Activated CD4-positive, alpha-beta memory T cell treated with anti-CD3 and anti-CD28 coated beads for 36 hours (primary cell): Measurements from ENCODE around the gene BMPR1B. TPM values are rescaled to one million over a fixed set of nuclear protein-coding genes. Genes with fewer than 3 reads are reported as not detected.
A peak's percentile ranks its signal among the peaks of the same experiment; 100 is the strongest.

Experiments
- CTCF ChIA-PET: fragments of 350-600 bp; sonication (Branson Sonifier 250); formaldehyde crosslinking; loops from one replicate; lab custom pipeline; 2021; ENCODE audit warnings: antibody characterized with exemption, inconsistent platforms; lab: Charles Lee
- POLR2A ChIA-PET: fragments of 350-600 bp; sonication (Branson Sonifier 250); formaldehyde crosslinking; loops from one replicate; lab custom pipeline; 2021; ENCODE audit warnings: antibody characterized with exemption; lab: Charles Lee
- DNase-seq: peaks from one replicate; pipeline ENCODE4 v3.0.0-alpha.2; 2020
- H3K27ac Mint-ChIP-seq: one replicate; pipeline ENCODE4 v1.8.0; 2021; ENCODE audit warnings: mixed read lengths
- H3K27me3 Mint-ChIP-seq: one replicate; pipeline ENCODE4 v1.8.0; 2021; ENCODE audit warnings: mixed read lengths
- H3K36me3 Mint-ChIP-seq: one replicate; pipeline ENCODE4 v1.8.0; 2021; ENCODE audit warnings: mixed read lengths
- H3K4me1 Mint-ChIP-seq: one replicate; pipeline ENCODE4 v1.8.0; 2021; ENCODE audit warnings: low read depth, mixed read lengths
- H3K4me3 Mint-ChIP-seq: one replicate; pipeline ENCODE4 v1.8.0; 2021; ENCODE audit warnings: mild to moderate bottlenecking, mixed read lengths
- H3K9me3 Mint-ChIP-seq: one replicate; pipeline ENCODE4 v1.8.0; 2021; ENCODE audit warnings: mixed read lengths
- intact Hi-C: fragments of 100-400 bp; cut with micrococcal nuclease; formaldehyde crosslinking; loops from one replicate; pipeline ENCODE4 v1.15.1; 2023
- total RNA-seq, 2 experiments: library from RNA; stranded (reverse); gene quantifications; one replicate each; pipeline ENCODE4 v1.2.3, GENCODE V29; 2021

Gene BMPR1B
- not detected for total RNA-seq

DNA sequence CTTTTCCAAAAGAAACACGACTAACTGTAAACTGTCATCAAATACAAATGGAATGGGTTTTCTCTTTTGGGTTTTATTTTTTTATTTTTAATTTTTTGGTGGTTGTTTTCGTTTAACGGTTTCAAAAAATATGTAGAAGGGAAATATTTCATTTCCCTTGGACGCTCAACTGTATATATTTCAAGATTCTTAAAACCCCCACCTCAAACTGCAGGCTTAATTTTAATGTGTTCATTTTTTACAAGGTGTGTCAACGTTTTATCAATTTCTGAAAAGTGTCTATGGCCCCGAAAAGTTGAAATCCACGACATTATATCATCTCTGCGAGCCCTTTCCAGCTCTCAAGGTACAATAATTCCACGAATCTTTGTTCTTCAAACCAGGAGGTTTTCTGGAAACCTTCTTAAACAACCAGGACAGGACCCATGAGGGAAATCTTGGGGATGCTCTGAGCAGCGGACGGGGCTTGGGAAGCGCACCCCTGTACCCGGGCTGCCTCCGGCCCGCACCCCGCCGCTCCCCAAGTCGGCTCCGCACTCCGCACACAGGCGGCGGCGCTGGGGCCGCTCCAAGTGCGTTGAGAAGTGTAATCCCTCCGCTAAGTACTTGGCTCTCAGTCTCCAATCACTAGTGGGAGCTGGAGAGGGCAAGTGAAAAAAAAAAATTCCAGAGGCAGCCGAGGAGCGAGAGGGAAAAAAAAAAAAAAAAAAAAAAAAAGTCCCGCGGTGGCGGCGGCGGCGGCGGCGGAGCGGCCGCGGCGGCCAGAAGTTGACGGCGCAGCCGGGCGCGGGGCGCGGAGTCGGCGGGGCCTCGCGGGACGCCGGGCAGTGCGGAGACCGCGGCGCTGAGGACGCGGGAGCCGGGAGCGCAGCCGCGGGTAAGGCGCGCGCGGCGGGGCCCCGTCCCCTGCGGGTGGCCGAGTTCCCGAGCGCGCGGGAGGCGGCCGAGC is at the start of gene BMPR1B:
Gene BMPR1B (plus strand): TSS at position 764 of the 949 bp plus-strand sequence. CDS start 346,470 bp downstream, outside the sequence.
- no peak within 1 kb of the TSS for H3K27ac Mint-ChIP-seq
- POLR2A ChIA-PET: no interaction called here
- no peaks in the 10 kb centered on the region for H3K36me3 Mint-ChIP-seq
- no peak for DNase-seq
- H3K4me3 Mint-ChIP-seq: peak within 1 kb of the TSS; percentile 34
- H3K27me3 Mint-ChIP-seq: peaks cover 51% of the 10 kb centered on the region
- H3K4me1 Mint-ChIP-seq: peaks cover 8% of the 10 kb centered on the region
- H3K9me3 Mint-ChIP-seq: no peaks in the 10 kb centered on the region
- intact Hi-C loops: no loop called here
- CTCF ChIA-PET: no interaction called here

GRCh38 chr4:94711635-94712034 is 46.1 kb upstream of the BMPR1B start:
- ChIA-PET POLR2A (no interaction called here), CTCF (no interaction called here)
- Mint-ChIP-seq H3K4me3 (no peak overlapping the region), H3K36me3 (no peaks in the 10 kb centered on the region), H3K9me3 (peaks cover 6% of the 10 kb centered on the region), H3K27me3 (peaks cover 4% of the 10 kb centered on the region), H3K4me1 (no peaks in the 10 kb centered on the region), H3K27ac (no peak overlapping the region)
- intact Hi-C loops: no loop called here
- DNase-seq: no peak

GRCh38 chr4:94714365-94715160 is 43.2 kb upstream of the BMPR1B start:
- no peak for DNase-seq
- H3K9me3 Mint-ChIP-seq: no peaks in the 10 kb centered on the region
- H3K4me1 Mint-ChIP-seq: no peaks in the 10 kb centered on the region
- H3K36me3 Mint-ChIP-seq: no peaks in the 10 kb centered on the region
- POLR2A ChIA-PET: no interaction called here
- no peak overlapping the region for H3K27ac Mint-ChIP-seq
- H3K4me3 Mint-ChIP-seq: no peak overlapping the region
- H3K27me3 Mint-ChIP-seq: peaks cover 4% of the 10 kb centered on the region
- CTCF ChIA-PET: no interaction called here
- intact Hi-C loops: no loop called here

DNA sequence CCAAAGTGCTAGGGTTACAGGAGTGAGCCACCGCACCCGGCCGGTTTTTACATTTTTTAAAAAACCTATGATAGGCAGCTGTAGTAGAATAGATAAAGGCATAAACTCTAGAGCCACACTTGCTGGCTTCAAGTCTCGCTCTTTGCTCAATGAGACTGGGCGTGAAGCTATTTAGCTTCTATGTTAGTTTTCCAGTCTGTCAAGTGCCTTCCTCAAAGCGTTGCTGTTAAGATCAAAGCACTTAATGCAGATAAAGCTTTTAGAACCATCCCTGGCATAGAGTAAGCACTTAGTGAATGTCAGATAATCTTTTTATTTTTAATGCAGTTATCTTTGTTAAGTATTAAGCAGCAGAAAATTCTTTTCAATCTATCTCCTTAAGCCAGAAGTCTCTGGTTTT is 42.0 kb upstream of the BMPR1B start:
- H3K27ac Mint-ChIP-seq: no peak overlapping the region
- intact Hi-C loops: no loop called here
- no peak overlapping the region for H3K4me3 Mint-ChIP-seq
- ChIA-PET CTCF (no interaction called here), POLR2A (no interaction called here)
- peaks cover 4% of the 10 kb centered on the region for H3K27me3 Mint-ChIP-seq
- no peaks in the 10 kb centered on the region for H3K4me1 Mint-ChIP-seq
- no peaks in the 10 kb centered on the region for H3K9me3 Mint-ChIP-seq
- no peaks in the 10 kb centered on the region for H3K36me3 Mint-ChIP-seq
- DNase-seq: no peak

- no peaks in the 10 kb centered on the region for H3K9me3 Mint-ChIP-seq
- ChIA-PET CTCF (no interaction called here), POLR2A (no interaction called here)
- intact Hi-C loops: no loop called here
- no peak overlapping the region for H3K27ac Mint-ChIP-seq
- DNase-seq: no peak
- no peaks in the 10 kb centered on the region for H3K36me3 Mint-ChIP-seq
- no peaks in the 10 kb centered on the region for H3K4me1 Mint-ChIP-seq
- peaks cover under 1% of the 10 kb centered on the region for H3K27me3 Mint-ChIP-seq
- no peak overlapping the region for H3K4me3 Mint-ChIP-seq
These were observed 36.4 kb upstream of the BMPR1B start for GRCh38 chr4:94721310-94721709.

DNA sequence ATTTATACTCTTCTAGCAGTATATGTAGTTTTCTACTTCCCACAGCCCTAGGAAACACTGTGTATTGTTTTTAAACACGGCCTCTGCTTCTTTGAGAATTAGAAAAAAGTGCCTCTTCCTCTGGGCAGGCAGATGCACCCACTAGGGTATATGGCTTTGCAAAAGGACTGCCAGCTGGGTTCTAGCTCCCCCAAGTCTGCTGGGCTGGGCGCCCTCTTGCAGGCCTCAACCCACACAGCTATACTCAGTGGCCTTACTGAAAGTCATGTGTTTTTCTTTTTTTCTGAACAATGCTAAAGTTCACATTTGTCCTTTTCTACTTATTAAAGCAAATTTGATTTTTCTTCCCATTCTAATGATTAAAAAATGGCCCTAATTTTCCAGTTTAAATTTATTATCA is 35.5 kb upstream of the BMPR1B start:
- Mint-ChIP-seq H3K9me3 (no peaks in the 10 kb centered on the region), H3K27ac (no peak overlapping the region), H3K36me3 (no peaks in the 10 kb centered on the region), H3K27me3 (peaks cover 3% of the 10 kb centered on the region), H3K4me1 (no peaks in the 10 kb centered on the region), H3K4me3 (no peak overlapping the region)
- ChIA-PET CTCF (no interaction called here), POLR2A (no interaction called here)
- no peak for DNase-seq
- intact Hi-C loops: no loop called here

DNA sequence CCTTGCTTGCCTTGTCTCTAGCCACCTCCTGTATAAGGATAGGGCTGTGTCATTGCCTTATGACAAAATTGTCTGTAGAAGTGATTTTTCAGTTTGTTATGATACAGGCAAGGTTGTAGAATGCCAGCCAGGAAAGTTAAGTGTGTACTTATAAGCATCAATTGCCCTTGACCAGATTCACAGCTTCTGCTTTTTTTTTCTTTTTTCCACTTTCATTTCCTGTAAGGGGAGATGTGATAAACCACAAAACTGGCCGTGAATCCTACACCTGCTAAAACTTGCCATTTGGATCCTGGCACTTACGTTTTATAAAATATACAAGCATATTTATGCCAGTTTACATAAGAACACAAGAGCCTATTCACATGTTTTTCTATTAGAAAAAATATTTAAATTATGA is 35.0 kb upstream of the BMPR1B start:
- POLR2A ChIA-PET: no interaction called here
- Mint-ChIP-seq H3K4me1 (no peaks in the 10 kb centered on the region), H3K9me3 (no peaks in the 10 kb centered on the region), H3K4me3 (no peak overlapping the region), H3K36me3 (no peaks in the 10 kb centered on the region), H3K27ac (no peak overlapping the region), H3K27me3 (peaks cover 4% of the 10 kb centered on the region)
- CTCF ChIA-PET: no interaction called here
- no peak for DNase-seq
- intact Hi-C loops: no loop called here

- DNase-seq: no peak
- CTCF ChIA-PET: no interaction called here
- Mint-ChIP-seq H3K27ac (no peak overlapping the region), H3K9me3 (no peaks in the 10 kb centered on the region), H3K4me1 (no peaks in the 10 kb centered on the region), H3K36me3 (no peaks in the 10 kb centered on the region), H3K4me3 (no peak overlapping the region), H3K27me3 (peaks cover 7% of the 10 kb centered on the region)
- intact Hi-C loops: no loop called here
- POLR2A ChIA-PET: no interaction called here
These were observed 33.6 kb upstream of the BMPR1B start for GRCh38 chr4:94724016-94724790.

- no peaks in the 10 kb centered on the region for H3K36me3 Mint-ChIP-seq
- H3K4me1 Mint-ChIP-seq: no peaks in the 10 kb centered on the region
- H3K4me3 Mint-ChIP-seq: no peak overlapping the region
- peaks cover 7% of the 10 kb centered on the region for H3K27me3 Mint-ChIP-seq
- no peak for DNase-seq
- POLR2A ChIA-PET: no interaction called here
- intact Hi-C loops: no loop called here
- no peaks in the 10 kb centered on the region for H3K9me3 Mint-ChIP-seq
- CTCF ChIA-PET: no interaction called here
- H3K27ac Mint-ChIP-seq: no peak overlapping the region
These were observed 31.1 kb upstream of the BMPR1B start for GRCh38 chr4:94726524-94727123.

GRCh38 chr4:94728056-94728766 is 29.5 kb upstream of the BMPR1B start:
- Mint-ChIP-seq H3K27me3 (peaks cover 7% of the 10 kb centered on the region), H3K27ac (no peak overlapping the region), H3K36me3 (no peaks in the 10 kb centered on the region), H3K9me3 (no peaks in the 10 kb centered on the region), H3K4me3 (no peak overlapping the region), H3K4me1 (no peaks in the 10 kb centered on the region)
- intact Hi-C loops: no loop called here
- ChIA-PET CTCF (no interaction called here), POLR2A (no interaction called here)
- no peak for DNase-seq

GRCh38 chr4:94732358-94732698 is 25.4 kb upstream of the BMPR1B start:
- DNase-seq: no peak
- Mint-ChIP-seq H3K4me3 (no peak overlapping the region), H3K27me3 (peaks cover 3% of the 10 kb centered on the region), H3K9me3 (no peaks in the 10 kb centered on the region), H3K27ac (no peak overlapping the region), H3K36me3 (no peaks in the 10 kb centered on the region), H3K4me1 (no peaks in the 10 kb centered on the region)
- intact Hi-C loops: no loop called here
- CTCF ChIA-PET: no interaction called here
- POLR2A ChIA-PET: no interaction called here
